Smooth muscle cell of the brain vasculature (primary cell): ENCODE results near the gene NCKAP1.
"Not testable (repeated sequence)": the region's sequence is repeated elsewhere in the genome, so short reads cannot be mapped to it uniquely, and the experiment has no call there.

Source experiments
- DNase-seq: peaks from one replicate; pipeline ENCODE4 v3.0.0-alpha.2; 2012; ENCODE audit warnings: low read depth, low spot score

Gene NCKAP1

GRCh38 chr2:183038341-183039300 lies at the start of gene NCKAP1:
TSS of gene NCKAP1 (minus strand) at chr2:183038457. CDS start at chr2:183038099, 358 bp downstream.
- peak; percentile 65 for DNase-seq

GRCh38 chr2:183081911-183082310 lies 43.7 kb upstream of the NCKAP1 start:
- no peak for DNase-seq

- no peak for DNase-seq
Observed at GRCh38 chr2:183079139-183079775, 41.0 kb upstream of the NCKAP1 start.

GRCh38 chr2:183078464-183079138 lies 40.3 kb upstream of the NCKAP1 start, which contains the start of gene DUSP19:
TSS of gene DUSP19 (plus strand) at chr2:183078747. CDS start at chr2:183078934, 187 bp downstream.
- DNase-seq: peak; percentile 75

- no peak for DNase-seq
Observed at GRCh38 chr2:183078163-183078463, 39.9 kb upstream of the NCKAP1 start.

- no peak for DNase-seq
Observed at GRCh38 chr2:183072177-183072576, 33.9 kb upstream of the NCKAP1 start.

- no peak for DNase-seq
Observed at GRCh38 chr2:183070942-183071844, 32.9 kb upstream of the NCKAP1 start.

- DNase-seq: no peak
Observed at GRCh38 chr2:183069174-183069573, 30.9 kb upstream of the NCKAP1 start.

- no peak for DNase-seq
Observed at GRCh38 chr2:183068561-183068960, 30.3 kb upstream of the NCKAP1 start.

- no peak for DNase-seq
Observed at GRCh38 chr2:183063083-183063482, 24.8 kb upstream of the NCKAP1 start.

GRCh38 chr2:183060571-183061231 lies 22.4 kb upstream of the NCKAP1 start:
- no peak for DNase-seq

GRCh38 chr2:183059561-183059960 lies 21.3 kb upstream of the NCKAP1 start:
- no peak for DNase-seq

GRCh38 chr2:183057333-183057985 lies 19.2 kb upstream of the NCKAP1 start:
- no peak for DNase-seq

GRCh38 chr2:183049420-183049819 lies 11.2 kb upstream of the NCKAP1 start:
- no peak for DNase-seq

GRCh38 chr2:183047486-183048125 lies 9.3 kb upstream of the NCKAP1 start:
- not testable (repeated sequence) for DNase-seq

GRCh38 chr2:183043580-183043979 lies 5.3 kb upstream of the NCKAP1 start:
- not testable (repeated sequence) for DNase-seq

- DNase-seq: no peak
Observed at GRCh38 chr2:183040604-183041003, 2.3 kb upstream of the NCKAP1 start.

- no peak for DNase-seq
Observed at GRCh38 chr2:183037553-183038340, 510 bp downstream of the NCKAP1 start.

GRCh38 chr2:183037074-183037552 lies 1.1 kb downstream of the NCKAP1 start:
- no peak for DNase-seq
